Measurements from ENCODE around the gene ATRN. TPM values are rescaled to one million over a fixed set of nuclear protein-coding genes. Genes with fewer than 3 reads are reported as not detected.

ATRN gene
- polyA plus RNA-seq, 5 donors: 27.1 to 38.2 (median 33.9) TPM

GRCh38 chr20:3622406-3622805 is 151.6 kb downstream of the ATRN start:
- no peak for DNase-seq

GRCh38 chr20:3627476-3627875 is 156.7 kb downstream of the ATRN start:
- no peak for DNase-seq

GRCh38 chr20:3628502-3629314 is 157.9 kb downstream of the ATRN start:
- DNase-seq: no peak

- DNase-seq: no peak
These were observed 159.1 kb downstream of the ATRN start for GRCh38 chr20:3629893-3630292.

- DNase-seq: no peak
These were observed 159.6 kb downstream of the ATRN start for GRCh38 chr20:3630429-3630828.

- no peak for DNase-seq
These were observed 160.7 kb downstream of the ATRN start for GRCh38 chr20:3631534-3631933.

GRCh38 chr20:3632311-3633004 is 161.6 kb downstream of the ATRN start:
- no peak for DNase-seq

- DNase-seq: no peak
These were observed 163.2 kb downstream of the ATRN start for GRCh38 chr20:3633913-3634478.

GRCh38 chr20:3635346-3635745 is 164.5 kb downstream of the ATRN start:
- no peak for DNase-seq

GRCh38 chr20:3640259-3640658 is 169.4 kb downstream of the ATRN start:
- no peak for DNase-seq

- DNase-seq: no peak
These were observed 174.7 kb downstream of the ATRN start for GRCh38 chr20:3645309-3646066.

GRCh38 chr20:3646067-3646440 is 175.2 kb downstream of the ATRN start:
- DNase-seq: no peak

- no peak for DNase-seq
These were observed 175.8 kb downstream of the ATRN start for GRCh38 chr20:3646651-3647050.

- no peak for DNase-seq
These were observed 176.7 kb downstream of the ATRN start for GRCh38 chr20:3647473-3647872.

- DNase-seq: no peak
These were observed 178.1 kb downstream of the ATRN start for GRCh38 chr20:3648951-3649350.

GRCh38 chr20:3651204-3651962 is 180.6 kb downstream of the ATRN start:
- DNase-seq: no peak

GRCh38 chr20:3652221-3652620 is 181.4 kb downstream of the ATRN start:
- no peak for DNase-seq

- no peak for DNase-seq
These were observed 182.1 kb downstream of the ATRN start for GRCh38 chr20:3652676-3653596.

- no peak for DNase-seq
These were observed 183.1 kb downstream of the ATRN start for GRCh38 chr20:3653921-3654320.

All from right lung (tissue), 5 donors.